Measurements from ENCODE around the gene FDXR.
"Not testable (repeated sequence)": the region's sequence is repeated elsewhere in the genome, so short reads cannot be mapped to it uniquely, and the experiment has no call there.

FDXR gene

GRCh38 chr17:74871356-74872076 lies 1.3 kb downstream of the FDXR start:
- no peak for DNase-seq (ENCODE audit: low read depth)

- DNase-seq (ENCODE audit: low read depth), result no peak
These were observed 2.3 kb downstream of the FDXR start for GRCh38 chr17:74870512-74870911.

- not testable (repeated sequence) for DNase-seq (ENCODE audit: low read depth)
These were observed 2.8 kb downstream of the FDXR start for GRCh38 chr17:74870028-74870427.

GRCh38 chr17:74868908-74869255 lies 3.9 kb downstream of the FDXR start:
- DNase-seq (ENCODE audit: low read depth), result no peak

- no peak for DNase-seq (ENCODE audit: low read depth)
These were observed 4.4 kb downstream of the FDXR start for GRCh38 chr17:74868251-74868907.

GRCh38 chr17:74866198-74866835 lies 6.5 kb downstream of the FDXR start:
- no peak for DNase-seq (ENCODE audit: low read depth)

GRCh38 chr17:74865504-74866197 lies 7.1 kb downstream of the FDXR start:
- DNase-seq (ENCODE audit: low read depth), result no peak

- DNase-seq (ENCODE audit: low read depth), result peak; percentile 25
These were observed 7.9 kb downstream of the FDXR start for GRCh38 chr17:74864866-74865395.

GRCh38 chr17:74864297-74864865 lies 8.4 kb downstream of the FDXR start:
- DNase-seq (ENCODE audit: low read depth), result no peak

GRCh38 chr17:74863420-74864296 lies 9.1 kb downstream of the FDXR start:
- no peak for DNase-seq (ENCODE audit: low read depth)

GRCh38 chr17:74862919-74863318 lies 9.9 kb downstream of the FDXR start:
- no peak for DNase-seq (ENCODE audit: low read depth)

- DNase-seq (ENCODE audit: low read depth), result no peak
These were observed 10.5 kb downstream of the FDXR start for GRCh38 chr17:74862108-74862901.

- DNase-seq (ENCODE audit: low read depth), result no peak
These were observed 11.1 kb downstream of the FDXR start for GRCh38 chr17:74861662-74862107.

GRCh38 chr17:74860872-74861661 lies 11.7 kb downstream of the FDXR start:
- no peak for DNase-seq (ENCODE audit: low read depth)

- no peak for DNase-seq (ENCODE audit: low read depth)
These were observed 12.4 kb downstream of the FDXR start for GRCh38 chr17:74860229-74860871.

GRCh38 chr17:74859459-74860228 lies 13.2 kb downstream of the FDXR start, which contains the start of gene GRIN2C:
Gene GRIN2C, minus strand, starts transcription at chr17:74859885. Its CDS starts 4,793 bp downstream, at chr17:74855092.
- DNase-seq (ENCODE audit: low read depth), result no peak

- DNase-seq (ENCODE audit: low read depth), result no peak
These were observed 13.9 kb downstream of the FDXR start for GRCh38 chr17:74858672-74859458.
